IMR-90 (cell line): ENCODE results near the gene ANKRD44. TPM values are rescaled to one million over a fixed set of nuclear protein-coding genes. Genes with fewer than 3 reads are reported as not detected.

Source experiments
- ATAC-seq: fragments of 200-7000 bp; cut with Tn5 transposase; 2 replicates; pipeline ENCODE4 v1.9.1; 2020; ENCODE audit warnings: low read depth, mild to moderate bottlenecking, moderate library complexity
- BruUV-seq: library from RNA; stranded (reverse); fragments of 400-500 nt; replicated peaks from 2 replicates; lab custom pipeline; 2021; lab: Mats Ljungman, UMichigan
- CTCF ChIA-PET: fragments of 300-600 bp; formaldehyde crosslinking; extraction: SDS; loops from one replicate; lab custom pipeline; 2021; ENCODE audit warnings: antibody characterized with exemption; lab: Yijun Ruan, JAX
- POLR2A ChIA-PET: fragments of 300-600 bp; sonication (Branson Sonifier 250); formaldehyde crosslinking; loops from one replicate; lab custom pipeline; 2022; ENCODE audit warnings: antibody characterized with exemption; ENCODE audit not compliant: unreplicated experiment; lab: Charles Lee
- DNase-seq: peaks from one replicate; pipeline ENCODE4 v3.0.0; 2013
- H2AFZ ChIP-seq: replicated peaks from 2 replicates; pipeline ENCODE3; 2013; ENCODE audit warnings: low read length, mild to moderate bottlenecking; ENCODE audit not compliant: poor library complexity
- H2AK5ac ChIP-seq: 2 replicates; pipeline ENCODE4 v1.6.1; 2013; ENCODE audit warnings: low read depth, low read length, inconsistent platforms
- H2AK9ac ChIP-seq: replicated peaks from 2 replicates; pipeline ENCODE3; 2013; ENCODE audit warnings: mild to moderate bottlenecking, low read depth, low read length, moderate library complexity; ENCODE audit not compliant: poor library complexity
- H2BK120ac ChIP-seq: 2 replicates; pipeline ENCODE4 v1.6.1; 2013; ENCODE audit warnings: low read depth, low read length, inconsistent platforms
- H2BK15ac ChIP-seq: 3 replicates; pipeline ENCODE4 v1.6.1; 2013; ENCODE audit warnings: low read depth, low read length, inconsistent platforms
- H2BK20ac ChIP-seq: 2 replicates; pipeline ENCODE4 v1.6.1; 2013; ENCODE audit warnings: low read depth, mild to moderate bottlenecking, inconsistent platforms, low read length, moderate library complexity
- H2BK5ac ChIP-seq: 2 replicates; pipeline ENCODE4 v1.6.1; 2013; ENCODE audit warnings: mild to moderate bottlenecking, low read depth, low read length, inconsistent platforms; ENCODE audit not compliant: poor library complexity, severe bottlenecking
- H3K14ac ChIP-seq: replicated peaks from 2 replicates; pipeline ENCODE4 v1.6.1; 2013; ENCODE audit warnings: low read depth, low read length, inconsistent platforms
- H3K18ac ChIP-seq: 2 replicates; pipeline ENCODE4 v1.6.1; 2013; ENCODE audit warnings: low read depth, low read length, control low read depth
- H3K23ac ChIP-seq: 2 replicates; pipeline ENCODE4 v1.6.1; 2013; ENCODE audit warnings: low read depth, low read length, inconsistent platforms
- H3K27ac ChIP-seq: 2 replicates; pipeline ENCODE4 v1.5.1; 2013; ENCODE audit warnings: mild to moderate bottlenecking, control low read depth, low read length; ENCODE audit not compliant: insufficient read depth
- H3K27me3 ChIP-seq: 2 replicates; pipeline ENCODE4 v1.6.1; 2013; ENCODE audit warnings: low read length; ENCODE audit not compliant: control insufficient read depth, insufficient read depth
- H3K36me3 ChIP-seq: 2 replicates; pipeline ENCODE4 v1.6.1; 2013; ENCODE audit warnings: low read length, mixed read lengths; ENCODE audit not compliant: control insufficient read depth, insufficient read depth
- H3K4ac ChIP-seq: 2 replicates; pipeline ENCODE4 v1.6.1; 2013; ENCODE audit warnings: low read depth, low read length, inconsistent platforms
- H3K4me1 ChIP-seq: 2 replicates; pipeline ENCODE4 v1.6.1; 2013; ENCODE audit warnings: low read length, mixed read lengths; ENCODE audit not compliant: control insufficient read depth, insufficient read depth
- H3K4me2 ChIP-seq: 2 replicates; pipeline ENCODE4 v1.6.1; 2013; ENCODE audit warnings: low read depth, mild to moderate bottlenecking, control low read depth, low read length, moderate library complexity
- H3K4me3 ChIP-seq: 2 replicates; pipeline ENCODE4 v1.5.1; 2013; ENCODE audit warnings: low read depth, mild to moderate bottlenecking, control low read depth, low read length, moderate library complexity; ENCODE audit not compliant: insufficient read depth
- H3K56ac ChIP-seq: 2 replicates; pipeline ENCODE4 v1.6.1; 2013; ENCODE audit warnings: low read length, inconsistent platforms; ENCODE audit not compliant: insufficient read depth; ENCODE audit errors: extremely low read depth
- H3K79me1 ChIP-seq, 2 experiments: 2 replicates each; pipeline ENCODE4 v1.6.1; 2013; ENCODE audit warnings: low read length in 2 of 2, inconsistent platforms in 1 of 2, low read depth in 1 of 2
- H3K9ac ChIP-seq: 2 replicates; pipeline ENCODE4 v1.6.1; 2013; ENCODE audit warnings: low read depth, low read length, control low read depth
- H3K9me1 ChIP-seq: 2 replicates; pipeline ENCODE4 v1.6.1; 2013; ENCODE audit warnings: low read length, inconsistent platforms; ENCODE audit not compliant: insufficient read depth
- H3K9me3 ChIP-seq: 2 replicates; pipeline ENCODE4 v1.6.1; 2013; ENCODE audit warnings: low read length; ENCODE audit not compliant: control insufficient read depth, insufficient read depth
- H4K20me1 ChIP-seq: 2 replicates; pipeline ENCODE4 v1.6.1; 2013; ENCODE audit warnings: low read length, inconsistent platforms; ENCODE audit not compliant: insufficient read depth
- H4K5ac ChIP-seq: 2 replicates; pipeline ENCODE4 v1.6.1; 2013; ENCODE audit warnings: mild to moderate bottlenecking, low read depth, low read length, control low read depth
- H4K8ac ChIP-seq, 2 experiments: 2 replicates each; pipeline ENCODE4 v1.6.1; 2013; ENCODE audit warnings: low read depth in 2 of 2, low read length in 2 of 2, control low read depth in 1 of 2, inconsistent platforms in 1 of 2
- H4K91ac ChIP-seq: 2 replicates; pipeline ENCODE4 v1.6.1; 2013; ENCODE audit warnings: low read depth, low read length, inconsistent platforms; ENCODE audit not compliant: insufficient read depth
- BHLHE40 ChIP-seq: fragments of 150-350 bp; IDR thresholded peaks from 2 replicates; pipeline ENCODE4 v1.6.1; 2016; ENCODE audit warnings: mild to moderate bottlenecking, low read depth, low read length
- CEBPB ChIP-seq: IDR thresholded peaks from 2 replicates; pipeline ENCODE4 v1.6.1; 2012; ENCODE audit warnings: low read depth, low read length, improper control_type of control experiment
- FOS ChIP-seq: fragments of 150-350 bp; IDR thresholded peaks from 2 replicates; pipeline ENCODE4 v1.6.1; 2016; ENCODE audit warnings: low read depth, low read length
- MAFK ChIP-seq: IDR thresholded peaks from 2 replicates; pipeline ENCODE4 v1.6.1; 2012; ENCODE audit warnings: low read depth, low read length, improper control_type of control experiment
- POLR2A ChIP-seq: IDR thresholded peaks from 2 replicates; pipeline ENCODE4 v1.6.1; 2012; ENCODE audit warnings: mild to moderate bottlenecking, low read depth, low read length
- RCOR1 ChIP-seq: IDR thresholded peaks from 2 replicates; pipeline ENCODE4 v1.6.1; 2012; ENCODE audit warnings: mild to moderate bottlenecking, low read length, improper control_type of control experiment; ENCODE audit not compliant: insufficient replicate concordance
- RFX5 ChIP-seq: IDR thresholded peaks from 2 replicates; pipeline ENCODE4 v1.8.0; 2012; ENCODE audit warnings: low read depth, mild to moderate bottlenecking, low read length, moderate library complexity
- WGBS, 2 experiments: methylation state at CpG; one replicate each; pipeline versions ENCODE4 v1.1.5 to v1.1.7; 2013; ENCODE audit warnings: missing lambda C conversion rate in 2 of 2; ENCODE audit not compliant: insufficient read length in 1 of 2; ENCODE audit errors: extremely low coverage in 2 of 2; 5-methylcytosine and 5-hydroxymethylcytosine counted together
- dilution Hi-C: fragments of 300-500 bp; cut with HindIII; formaldehyde crosslinking; loops from one replicate; pipeline ENCODE4 v1.14.3; 2018; ENCODE audit warnings: low sequenced_read_pairs; ENCODE audit not compliant: unreplicated experiment
- in situ Hi-C: fragments of 300-500 bp; cut with MboI; formaldehyde crosslinking; loops from 3 replicates; pipeline ENCODE4 v1.14.3; 2019; ENCODE audit warnings: low sequenced_read_pairs, inconsistent platforms, mixed read lengths
- intact Hi-C: fragments of 100-400 bp; cut with micrococcal nuclease; formaldehyde crosslinking; loops from 2 replicates; pipeline ENCODE4 v1.10.0; 2022
- polyA plus RNA-seq, 3 experiments: library from polyadenylated mRNA; depleted of rRNA; stranded (reverse); fragments of >200 nt; gene quantifications; 2 replicates each; pipeline ENCODE4 v1.2.3, GENCODE V29; 2012; ENCODE audit warnings: low replicate concordance in 1 of 3
- total RNA-seq: library from RNA; depleted of rRNA; stranded (reverse); fragments of >200 nt; gene quantifications from 2 replicates; pipeline ENCODE4 v1.2.3, GENCODE V29; 2012

Gene ANKRD44
- total and polyA plus RNA-seq, 2 of the 4 experiments (the other 2 are of a cell fraction): 5.2 to 15.6 TPM

GRCh38 chr2:197097578-197098366, 212.8 kb downstream of the ANKRD44 start:
- dilution Hi-C loops (no loop called here), in situ Hi-C loops (no loop called here), intact Hi-C loops (no loop called here)
- H3K23ac ChIP-seq: no peak overlapping the region; the same call in 1 of the 2 replicates
- H3K4me1 ChIP-seq: peaks cover 1% of the 10 kb centered on the region; the same call in 1 of the 2 replicates
- no peak overlapping the region for H2AK5ac ChIP-seq
- ATAC-seq (peak; percentile 90), DNase-seq (peak; percentile 95)
- H3K4ac ChIP-seq: 0 out of 2 replicates have a peak overlapping the region, but pooled peaks have one; percentile 11
- no peak overlapping the region for H2BK15ac ChIP-seq
- no peaks in the 10 kb centered on the region for H4K20me1 ChIP-seq
- H4K91ac ChIP-seq: no peak overlapping the region
- H3K27ac ChIP-seq: no peak overlapping the region
- no peak overlapping the region for H2AK9ac ChIP-seq
- ChIA-PET CTCF (interaction anchor here (0.6 to 1.4 kb wide), 4 partner anchors 10 to 293 kb away, joined by 3 read pairs; no protein-coding TSS in a partner anchor), POLR2A (interaction anchor here (0.6 kb wide), 1 partner anchor 23 kb away, joined by 7 read pairs; no protein-coding TSS in a partner anchor)
- H4K5ac ChIP-seq: no peak overlapping the region
- BruUV-seq: no TSS peak
- H3K56ac ChIP-seq: no peak overlapping the region
- no peaks in the 10 kb centered on the region for H3K27me3 ChIP-seq
- H3K14ac ChIP-seq: no peak overlapping the region
- 0 out of 2 replicates have a peak overlapping the region, but pooled peaks have one; percentile 41 for H3K18ac ChIP-seq
- peaks cover 7% of the 10 kb centered on the region for H3K9me1 ChIP-seq
- H3K79me1 ChIP-seq: no peaks in the 10 kb centered on the region
- H3K36me3 ChIP-seq: no peaks in the 10 kb centered on the region
- H4K8ac ChIP-seq: no peak overlapping the region
- peak; percentile 8; the same call in 1 of the 2 replicates for TF ChIP-seq BHLHE40
- TF ChIP-seq POLR2A: no peak
- TF ChIP-seq RCOR1: peak; percentile 80
- peak; percentile 70 for TF ChIP-seq FOS
- no peak for TF ChIP-seq RFX5
- TF ChIP-seq MAFK: no peak
- peak; percentile 36; the same call in 1 of the 2 replicates for TF ChIP-seq CEBPB
- no peak overlapping the region; the same call in 1 of the 2 replicates for H2BK120ac ChIP-seq
- H2BK20ac ChIP-seq: no peak overlapping the region
- no peaks in the 10 kb centered on the region for H3K9me3 ChIP-seq
- peak overlapping the region; percentile 59 for H2BK5ac ChIP-seq
- peak overlapping the region; percentile 48; the same call in 1 of the 2 replicates for H3K4me2 ChIP-seq
- H3K9ac ChIP-seq: no peak overlapping the region
- 8% methylated on average over 2 of the region's 7 CpGs; no CpG with 5 or more reads in 1 of the 2 experiments for WGBS, 2 experiments
- no peak overlapping the region for H2AFZ ChIP-seq
- no peak overlapping the region for H3K4me3 ChIP-seq
